ENCODE data around the gene PLXNA1.

The PLXNA1 gene

GRCh38 chr3:127003601-127004280 is 20.8 kb downstream of the PLXNA1 start:
- FAIRE-seq = no peak

DNA sequence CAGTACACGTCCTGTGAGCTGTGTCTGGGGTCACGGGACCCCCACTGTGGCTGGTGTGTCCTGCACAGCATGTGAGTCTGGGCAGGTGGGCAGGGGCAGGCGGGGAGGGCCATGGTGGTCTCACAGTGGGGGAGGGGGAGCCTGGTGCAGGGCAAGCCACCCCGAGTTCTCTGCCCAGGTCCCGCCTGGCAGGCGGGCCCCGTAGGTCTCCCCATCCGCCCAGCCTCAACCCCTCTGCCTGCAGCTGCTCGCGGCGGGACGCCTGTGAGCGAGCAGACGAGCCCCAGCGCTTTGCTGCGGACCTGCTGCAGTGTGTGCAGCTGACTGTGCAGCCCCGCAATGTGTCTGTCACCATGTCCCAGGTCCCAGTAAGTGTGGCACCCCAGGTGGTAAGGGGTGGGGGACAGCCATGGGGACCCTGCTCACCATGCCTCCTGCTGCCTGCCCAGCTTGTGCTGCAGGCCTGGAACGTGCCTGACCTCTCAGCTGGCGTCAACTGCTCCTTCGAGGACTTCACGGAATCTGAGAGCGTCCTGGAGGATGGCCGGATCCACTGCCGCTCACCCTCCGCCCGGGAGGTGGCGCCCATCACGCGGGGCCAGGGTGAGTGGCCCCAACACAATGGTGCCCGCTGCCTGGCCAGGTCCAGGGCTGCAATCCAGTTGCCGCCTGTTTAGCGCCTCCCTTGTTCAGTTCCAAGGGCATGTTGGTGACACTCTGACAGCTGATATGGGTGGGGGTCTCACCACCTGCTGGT is 21.9 kb downstream of the PLXNA1 start:
- no peak for FAIRE-seq

- FAIRE-seq = no peak
These were observed 23.1 kb downstream of the PLXNA1 start for GRCh38 chr3:127005864-127006500.

DNA sequence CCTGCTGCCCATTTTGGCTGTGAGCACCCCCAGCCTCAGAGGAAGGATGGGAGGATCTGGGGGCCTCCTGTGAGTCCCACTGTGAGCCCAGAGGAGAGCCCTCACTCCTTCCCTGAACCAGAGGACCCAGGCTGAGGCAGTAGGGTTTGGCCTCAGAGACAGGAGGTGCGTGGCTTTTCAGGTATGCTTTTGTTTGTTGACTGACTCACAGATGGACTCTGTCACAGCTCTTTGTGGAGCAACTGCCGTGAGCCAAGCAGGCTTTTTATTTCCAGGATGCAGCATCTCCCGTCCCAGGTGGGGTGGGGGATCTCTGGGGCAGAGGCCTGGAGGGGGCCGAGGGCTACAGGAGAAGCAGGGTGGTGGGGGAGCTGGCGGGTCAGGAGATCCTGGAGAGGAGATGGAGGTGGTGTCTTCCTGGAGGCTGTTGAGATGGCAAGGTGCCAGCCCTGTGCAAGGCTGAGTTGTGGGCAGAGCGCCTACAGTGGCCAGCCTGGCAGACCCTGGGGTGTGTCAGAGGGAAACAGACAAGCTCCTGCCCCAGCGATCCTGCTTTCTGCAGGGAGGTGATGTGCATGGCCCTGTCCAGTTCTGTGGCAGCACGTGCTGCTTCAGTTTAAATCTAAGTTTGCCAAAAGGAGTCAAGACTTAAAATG is 24.0 kb downstream of the PLXNA1 start:
- no peak for FAIRE-seq

GRCh38 chr3:127008236-127008635 is 25.3 kb downstream of the PLXNA1 start:
- no peak for FAIRE-seq

- FAIRE-seq = no peak
These were observed 26.6 kb downstream of the PLXNA1 start for GRCh38 chr3:127009531-127009930.

DNA sequence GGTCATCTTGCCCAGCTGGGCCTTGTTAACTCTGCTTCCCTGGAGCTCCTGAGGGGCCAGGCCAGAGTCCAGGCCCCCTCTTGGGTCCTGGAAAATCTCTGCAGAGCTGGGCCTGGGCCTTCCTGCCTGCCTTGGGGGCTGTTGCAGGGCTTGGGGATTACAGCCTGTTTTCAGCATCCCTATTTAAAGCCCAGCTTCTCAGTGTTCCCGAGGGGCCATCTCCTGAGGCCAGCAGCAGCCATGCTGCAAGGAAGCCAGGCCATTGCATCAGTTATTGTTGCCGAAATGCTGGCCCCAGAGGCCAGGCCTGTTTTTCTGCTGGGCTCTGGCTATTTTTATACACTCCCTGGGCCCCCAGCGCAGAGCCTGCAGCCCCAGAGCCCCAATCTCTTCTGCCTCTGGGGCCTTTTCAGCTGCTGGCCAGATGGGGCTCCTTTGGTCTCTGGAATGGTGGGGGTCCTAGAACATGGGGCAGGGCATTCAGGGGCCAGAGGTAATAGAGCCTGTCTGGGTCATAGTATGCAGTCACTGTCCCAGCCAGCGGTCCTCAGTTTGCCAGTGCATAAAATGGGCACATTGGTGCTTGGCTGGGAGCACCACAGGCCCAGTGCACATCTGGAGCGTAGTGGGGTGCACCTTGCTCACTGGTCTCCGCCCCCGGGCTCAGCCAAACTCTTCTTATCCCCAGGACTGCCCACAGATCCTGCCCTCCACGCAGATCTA is 28.5 kb downstream of the PLXNA1 start:
- FAIRE-seq = no peak

- FAIRE-seq = no peak
These were observed 29.2 kb downstream of the PLXNA1 start for GRCh38 chr3:127012091-127012490.

- FAIRE-seq = no peak
These were observed 30.3 kb downstream of the PLXNA1 start for GRCh38 chr3:127013181-127013580.

DNA sequence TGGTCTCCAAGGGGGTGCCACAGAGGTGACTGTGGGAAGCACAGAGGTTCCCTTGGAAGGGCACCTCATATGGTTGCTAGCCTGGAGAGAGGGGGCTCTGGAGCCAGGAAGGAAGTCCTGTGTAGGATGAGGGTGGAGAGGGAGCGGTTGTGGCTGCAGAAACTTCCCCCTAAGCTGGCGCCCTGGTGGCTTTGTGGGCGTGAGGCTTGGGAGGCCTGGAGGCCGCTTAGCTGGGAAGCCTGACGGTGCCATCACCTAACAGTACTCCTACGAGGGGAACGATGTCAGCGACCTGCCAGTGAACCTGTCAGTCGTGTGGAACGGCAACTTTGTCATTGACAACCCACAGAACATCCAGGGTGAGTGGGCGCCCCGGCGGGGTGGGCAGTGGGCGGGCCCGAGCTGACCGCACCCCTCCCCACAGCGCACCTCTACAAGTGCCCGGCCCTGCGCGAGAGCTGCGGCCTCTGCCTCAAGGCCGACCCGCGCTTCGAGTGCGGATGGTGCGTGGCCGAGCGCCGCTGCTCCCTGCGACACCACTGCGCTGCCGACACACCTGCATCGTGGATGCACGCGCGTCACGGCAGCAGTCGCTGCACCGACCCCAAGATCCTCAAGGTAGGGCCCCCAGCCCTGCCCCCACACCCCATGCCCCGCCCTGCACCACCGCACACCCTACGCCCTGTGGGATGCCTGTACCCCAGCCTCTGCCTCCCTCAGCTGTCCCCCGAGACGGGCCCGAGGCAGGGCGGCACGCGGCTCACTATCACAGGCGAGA is 31.0 kb downstream of the PLXNA1 start:
- no peak for FAIRE-seq

DNA sequence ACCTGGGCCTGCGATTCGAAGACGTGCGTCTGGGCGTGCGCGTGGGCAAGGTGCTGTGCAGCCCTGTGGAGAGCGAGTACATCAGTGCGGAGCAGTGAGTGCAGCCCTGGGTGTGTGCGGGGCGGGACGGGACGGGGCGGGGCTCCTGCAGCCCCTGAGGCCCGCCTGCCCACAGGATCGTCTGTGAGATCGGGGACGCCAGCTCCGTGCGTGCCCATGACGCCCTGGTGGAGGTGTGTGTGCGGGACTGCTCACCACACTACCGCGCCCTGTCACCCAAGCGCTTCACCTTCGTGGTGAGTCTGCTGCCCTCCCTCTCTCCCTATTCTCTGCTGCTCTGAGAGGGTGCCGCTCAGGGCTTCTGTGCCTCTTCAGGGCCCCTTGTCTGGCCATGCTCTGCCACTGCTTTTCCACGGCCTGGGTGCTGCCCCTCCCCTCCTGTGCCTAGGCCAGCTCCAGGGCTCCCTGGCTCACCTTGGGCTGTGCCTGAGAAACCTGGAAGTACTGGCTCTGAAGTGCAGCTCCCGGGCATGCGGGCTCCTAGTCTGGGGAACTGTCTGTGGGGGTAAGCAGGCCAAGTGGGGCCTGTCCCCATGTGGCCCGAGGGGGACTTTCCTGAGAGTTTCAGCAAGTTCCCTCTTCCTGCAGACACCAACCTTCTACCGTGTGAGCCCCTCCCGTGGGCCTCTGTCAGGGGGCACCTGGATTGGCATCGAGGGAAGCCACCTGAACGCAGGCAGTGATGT is 31.8 kb downstream of the PLXNA1 start:
- FAIRE-seq = no peak

DNA sequence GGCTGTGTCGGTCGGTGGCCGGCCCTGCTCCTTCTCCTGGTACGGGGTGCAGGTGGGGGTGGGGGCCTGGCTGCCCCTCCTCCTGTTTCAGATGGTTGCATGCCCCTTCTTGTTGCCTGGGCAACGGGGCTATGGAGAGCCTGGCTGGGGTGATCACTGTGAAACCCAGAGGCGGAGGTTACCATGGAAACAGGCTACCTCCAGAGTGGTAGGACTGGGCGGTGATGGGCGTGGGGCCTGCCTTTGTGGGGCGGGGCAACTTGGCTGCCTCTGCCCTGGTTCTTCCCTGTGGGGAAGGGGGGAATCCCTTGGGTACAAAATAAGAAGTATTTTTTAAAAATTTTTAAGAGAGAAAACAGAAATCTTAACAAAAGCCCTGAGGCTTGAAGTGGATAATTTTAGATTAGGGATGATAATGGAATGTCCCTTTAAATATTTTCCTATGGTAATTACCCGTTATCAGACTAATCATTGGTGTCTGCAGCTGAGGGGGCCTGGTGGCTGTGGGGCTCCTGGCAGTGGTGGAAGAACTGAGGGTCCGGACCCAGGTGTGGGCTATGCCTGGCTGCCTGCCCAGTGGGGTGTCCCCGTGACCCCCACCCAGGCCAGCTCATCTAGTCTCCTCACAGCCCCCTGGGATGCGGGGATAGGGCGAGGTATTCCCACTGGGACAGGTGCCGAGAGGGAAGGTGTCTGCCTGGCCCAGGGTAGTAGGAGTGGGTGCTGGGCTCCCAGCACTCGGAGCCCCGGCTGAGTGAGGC is 32.5 kb downstream of the PLXNA1 start:
- no peak for FAIRE-seq

GRCh38 chr3:127016043-127016343 is 33.1 kb downstream of the PLXNA1 start:
- no peak for FAIRE-seq

GRCh38 chr3:127016461-127016860 is 33.5 kb downstream of the PLXNA1 start:
- no peak for FAIRE-seq

DNA sequence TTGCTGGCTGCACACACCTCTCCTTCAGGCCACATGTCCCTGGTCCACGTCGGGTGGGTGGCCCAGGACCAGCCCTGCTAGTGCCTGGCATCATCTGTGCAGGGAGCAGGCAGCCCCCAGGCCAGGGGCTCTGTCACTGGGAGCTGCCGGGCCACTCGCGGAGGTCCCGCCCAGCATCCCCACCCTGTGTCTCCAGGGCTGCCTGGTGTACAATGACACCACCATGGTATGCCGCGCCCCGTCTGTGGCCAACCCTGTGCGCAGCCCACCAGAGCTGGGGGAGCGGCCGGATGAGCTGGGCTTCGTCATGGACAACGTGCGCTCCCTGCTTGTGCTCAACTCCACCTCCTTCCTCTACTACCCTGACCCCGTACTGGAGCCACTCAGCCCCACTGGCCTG is 34.3 kb downstream of the PLXNA1 start:
- no peak for FAIRE-seq

DNA sequence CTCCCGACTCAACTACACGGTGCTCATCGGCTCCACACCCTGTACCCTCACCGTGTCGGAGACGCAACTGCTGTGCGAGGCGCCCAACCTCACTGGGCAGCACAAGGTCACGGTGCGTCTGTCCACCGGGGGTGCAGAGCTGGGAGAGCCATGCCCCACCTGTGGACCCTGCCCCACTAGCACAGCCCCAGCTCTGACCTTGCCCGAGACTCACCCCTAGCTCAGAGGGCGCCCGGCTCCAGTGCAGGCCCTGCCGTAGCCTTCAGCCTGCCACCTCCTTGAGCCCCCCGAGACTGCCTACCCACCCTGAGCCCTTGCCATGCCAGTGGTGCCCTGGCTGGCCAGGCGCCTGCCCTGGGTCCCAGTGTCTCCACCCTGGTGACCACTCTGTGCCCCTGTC is 34.9 kb downstream of the PLXNA1 start:
- no peak for FAIRE-seq

DNA sequence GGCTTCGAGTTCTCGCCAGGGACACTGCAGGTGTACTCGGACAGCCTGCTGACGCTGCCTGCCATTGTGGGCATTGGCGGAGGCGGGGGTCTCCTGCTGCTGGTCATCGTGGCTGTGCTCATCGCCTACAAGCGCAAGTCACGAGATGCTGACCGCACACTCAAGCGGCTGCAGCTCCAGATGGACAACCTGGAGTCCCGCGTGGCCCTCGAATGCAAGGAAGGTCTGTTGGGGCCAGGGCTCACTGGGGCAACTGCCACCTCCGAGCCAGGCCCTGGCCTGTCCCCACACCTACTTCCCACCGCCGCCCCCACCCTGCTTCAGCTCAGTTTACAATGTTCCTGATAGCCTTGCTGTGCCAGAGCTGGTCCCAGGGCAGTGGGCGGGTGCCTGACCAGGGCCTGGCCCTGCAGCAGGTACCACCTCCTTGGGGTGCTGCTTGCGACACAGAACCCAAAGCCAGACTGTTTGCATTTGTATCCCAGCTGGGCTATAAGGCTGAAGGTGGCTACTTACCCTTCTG is 35.5 kb downstream of the PLXNA1 start:
- no peak for FAIRE-seq

DNA sequence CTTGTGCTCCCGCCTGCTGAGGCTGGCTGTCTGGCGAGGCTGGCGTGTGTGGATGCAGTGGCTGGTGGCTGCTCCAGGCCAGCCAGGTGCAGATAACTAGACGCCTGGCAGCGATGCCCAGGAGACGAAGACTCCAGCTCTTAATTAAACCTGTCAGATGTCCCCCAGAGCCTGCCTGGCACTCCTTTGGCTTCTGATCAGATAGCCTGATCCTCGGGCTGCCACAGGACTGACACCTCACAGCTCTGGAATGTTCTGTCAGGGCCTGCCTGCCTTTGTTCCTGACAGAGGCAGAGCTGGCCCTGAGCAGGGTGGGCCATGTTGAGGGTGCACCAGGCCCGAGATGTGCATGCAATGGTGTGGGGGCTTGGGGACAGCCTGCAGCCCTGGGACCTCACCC is 36.5 kb downstream of the PLXNA1 start:
- no peak for FAIRE-seq

DNA sequence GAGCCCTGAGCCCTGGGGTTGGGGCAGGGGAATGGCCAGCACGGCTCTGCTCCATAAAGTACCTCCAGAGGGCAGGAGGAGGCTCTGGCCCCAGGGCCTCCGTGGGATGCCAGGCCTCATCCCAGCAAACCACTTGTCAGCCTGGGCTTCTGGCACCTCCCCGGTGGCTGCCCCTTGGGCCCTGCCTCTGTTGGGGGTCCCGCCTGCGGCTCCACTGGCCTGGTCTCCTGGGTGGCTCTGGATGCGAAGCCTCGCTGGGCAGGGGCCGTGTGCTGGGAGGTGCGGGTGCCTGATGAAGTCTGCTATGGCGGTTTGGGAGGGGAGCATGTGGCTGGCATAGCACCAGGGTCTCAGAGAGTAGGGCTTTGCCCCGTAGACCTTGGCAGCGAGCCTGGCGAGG is 37.6 kb downstream of the PLXNA1 start:
- no peak for FAIRE-seq

DNA sequence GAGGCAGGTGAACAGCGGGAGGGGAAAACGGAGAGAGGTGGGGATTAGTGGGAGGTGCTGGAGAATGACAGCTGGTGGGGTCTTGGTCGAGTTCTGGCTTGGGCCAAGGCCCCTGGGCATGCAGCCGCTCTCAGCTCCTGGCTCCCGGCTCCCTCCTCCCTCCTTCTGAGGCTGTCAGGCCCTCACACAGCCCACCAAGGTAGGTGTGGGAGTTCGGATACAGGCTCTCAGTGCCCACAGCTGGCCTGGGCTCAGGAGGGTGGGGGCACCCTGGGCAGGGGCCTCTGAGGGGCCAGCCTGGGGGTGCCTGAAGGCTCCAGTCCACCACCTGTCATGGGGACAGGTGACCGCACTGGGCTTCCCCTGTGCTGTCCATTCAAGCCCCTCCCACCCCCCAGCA is 39.9 kb downstream of the PLXNA1 start:
- no peak for FAIRE-seq

DNA sequence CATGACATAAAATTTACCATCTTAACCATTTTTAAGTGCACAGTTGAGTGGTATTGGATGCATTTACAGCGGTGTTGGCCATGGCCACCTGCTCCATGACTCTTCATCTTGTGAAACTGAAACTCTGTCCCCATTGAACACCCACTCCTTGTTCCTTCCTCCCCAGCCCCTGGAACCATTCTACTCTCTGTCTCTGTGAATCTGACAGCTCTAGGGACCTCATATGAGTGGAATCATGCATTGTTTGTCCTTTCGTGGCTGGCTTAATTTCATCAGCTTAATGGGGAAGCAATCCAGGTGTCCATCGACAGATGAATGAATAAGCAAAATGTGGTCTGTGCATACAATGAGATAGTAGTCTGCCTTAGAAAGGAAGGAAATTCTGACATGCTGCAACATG is 42.5 kb downstream of the PLXNA1 start:
- no peak for FAIRE-seq

All from TTC549 (cell line).